Body of pancreas (tissue), 4 donors: ENCODE results near the gene MNAT1.

Experiments
- CTCF ChIP-seq, 7 experiments: fragments of 450-650 bp in 4 of 7; fragments of 200-600 bp in 3 of 7; sonication (generic) in 3 of 7; IDR thresholded peaks; one replicate each; pipeline ENCODE4 v1.5.1; 2016 to 2019; ENCODE audit warnings: antibody characterized with exemption in 7 of 7
- POLR2A ChIP-seq, 3 donors: fragments of 450-650 bp; IDR thresholded peaks; one replicate each; pipeline ENCODE4 v1.6.1; 2016; ENCODE audit warnings: antibody characterized with exemption in 3 of 3, mild to moderate bottlenecking in 2 of 3

GRCh38 chr14:60964904-60965303, 230.3 kb downstream of the MNAT1 start:
- TF ChIP-seq POLR2A (IDR thresholded peaks at IDR 0.05), result no peak
- TF ChIP-seq CTCF (IDR thresholded peaks at IDR 0.05), result no peak
